ENCODE measurements around the gene PRAF2. TPM values are rescaled to one million over a fixed set of nuclear protein-coding genes. Genes with fewer than 3 reads are reported as not detected.

The PRAF2 gene, protein sequence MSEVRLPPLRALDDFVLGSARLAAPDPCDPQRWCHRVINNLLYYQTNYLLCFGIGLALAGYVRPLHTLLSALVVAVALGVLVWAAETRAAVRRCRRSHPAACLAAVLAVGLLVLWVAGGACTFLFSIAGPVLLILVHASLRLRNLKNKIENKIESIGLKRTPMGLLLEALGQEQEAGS
- 19.8 TPM for polyA plus RNA-seq (ENCODE audit: insufficient read length)

DNA sequence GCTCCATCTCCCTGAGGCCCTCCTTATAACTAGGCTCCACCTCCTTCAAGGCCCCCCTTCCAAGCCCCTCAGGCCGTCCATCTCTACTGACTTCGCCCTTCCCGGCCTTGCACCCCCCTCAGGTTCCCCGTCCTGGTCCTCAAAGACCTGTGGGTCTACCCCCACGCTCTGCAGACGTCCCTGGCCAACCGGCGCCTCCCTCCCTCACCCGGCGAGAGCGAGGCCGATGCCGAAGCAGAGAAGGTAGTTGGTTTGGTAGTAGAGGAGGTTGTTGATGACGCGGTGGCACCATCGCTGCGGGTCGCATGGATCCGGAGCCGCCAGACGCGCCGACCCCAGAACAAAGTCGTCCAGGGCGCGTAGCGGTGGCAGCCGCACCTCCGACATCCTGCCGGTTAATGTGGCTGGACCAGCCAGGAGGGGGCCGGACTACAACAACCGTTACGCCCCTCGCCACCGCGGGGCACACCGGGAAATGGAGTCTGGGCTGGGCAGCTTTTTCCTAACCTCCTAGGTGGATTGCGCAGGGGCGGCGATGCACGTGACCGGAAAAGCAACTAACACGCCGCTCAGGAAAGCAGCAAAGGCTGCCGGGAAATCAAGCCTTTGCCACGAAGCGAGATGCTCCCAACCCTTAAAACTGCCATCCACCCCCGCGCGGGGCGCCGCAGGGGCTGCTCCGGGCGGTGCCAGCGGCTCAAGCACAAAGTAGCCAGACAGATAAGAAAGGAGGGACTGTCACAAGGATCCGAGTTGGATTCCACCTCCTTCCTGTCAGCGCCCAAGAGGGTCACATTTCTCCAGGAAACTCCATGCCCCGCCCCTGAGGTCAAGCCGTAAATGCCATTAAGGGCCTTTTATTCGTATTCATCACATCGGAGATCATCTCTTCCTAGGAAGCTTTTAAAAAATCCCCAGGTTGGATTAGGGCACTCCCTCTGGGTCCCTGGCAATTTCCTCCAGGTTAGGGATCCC, at the start of gene PRAF2:
TSS of gene PRAF2 (minus strand) at position 402 of the 975 bp plus-strand sequence. CDS start at position 387, 15 bp downstream.
- peak; percentile 66 for DNase-seq (ENCODE audit: low read depth)

DNA sequence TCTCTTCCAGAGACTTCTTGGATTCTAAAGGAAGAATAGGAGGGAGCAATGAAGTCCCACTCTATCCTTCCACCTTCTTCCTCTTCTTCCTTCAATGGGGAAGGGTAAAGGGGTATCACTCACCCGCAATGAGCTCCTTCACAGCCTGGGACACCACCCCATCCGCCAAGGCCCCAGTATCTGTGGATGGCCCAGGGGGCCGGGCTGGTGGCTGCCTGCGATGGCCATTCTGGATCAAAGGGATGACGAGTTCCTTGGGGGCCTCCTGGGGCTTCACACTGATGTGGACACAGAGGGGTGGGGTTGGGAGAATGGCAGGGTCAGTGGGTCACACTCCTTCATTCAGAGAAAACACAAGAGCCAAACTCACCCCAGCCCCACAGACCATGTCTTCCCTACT, 48.7 kb upstream of the PRAF2 start:
- no peak for DNase-seq (ENCODE audit: low read depth)

DNA sequence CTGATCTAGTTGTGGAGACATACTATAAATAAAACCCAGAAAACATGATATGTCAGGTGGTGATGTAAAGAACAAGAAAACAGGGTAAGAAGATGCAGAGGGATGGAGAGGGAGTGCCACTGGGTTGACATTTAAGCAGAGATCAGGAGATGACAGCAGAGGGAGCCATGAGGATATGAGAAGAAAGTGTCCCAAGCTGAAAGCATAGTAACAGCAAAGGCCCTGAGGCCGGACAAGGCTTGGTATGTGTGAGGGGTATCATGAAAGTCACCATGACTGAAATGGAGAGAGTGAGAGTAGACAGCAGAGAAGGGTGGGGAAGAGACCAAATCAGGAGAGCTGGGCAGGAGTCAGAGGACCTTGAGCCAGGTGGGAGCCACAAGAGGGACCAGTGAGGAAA, 46.3 kb upstream of the PRAF2 start:
- DNase-seq (ENCODE audit: low read depth): no peak

DNA sequence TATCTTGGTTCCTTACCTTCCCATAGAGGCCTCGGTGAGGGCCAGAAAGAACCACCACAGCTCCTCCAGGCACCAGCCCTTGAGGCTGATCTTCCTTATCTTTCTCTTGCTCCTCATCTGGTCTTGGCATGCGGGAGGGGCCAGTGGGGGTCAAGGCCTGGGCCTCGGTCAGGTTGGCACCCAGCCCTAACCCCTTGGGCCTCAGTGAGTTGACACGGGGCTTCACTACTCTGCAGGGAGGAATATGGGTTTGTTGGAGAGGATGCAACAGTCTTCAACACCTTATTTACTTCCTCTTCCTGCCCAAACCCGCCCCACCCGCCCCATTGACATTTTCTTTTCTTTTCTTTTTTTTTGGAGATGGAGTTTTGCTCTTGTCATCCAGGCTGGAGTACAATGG, 43.8 kb upstream of the PRAF2 start:
- DNase-seq (ENCODE audit: low read depth): no peak

DNA sequence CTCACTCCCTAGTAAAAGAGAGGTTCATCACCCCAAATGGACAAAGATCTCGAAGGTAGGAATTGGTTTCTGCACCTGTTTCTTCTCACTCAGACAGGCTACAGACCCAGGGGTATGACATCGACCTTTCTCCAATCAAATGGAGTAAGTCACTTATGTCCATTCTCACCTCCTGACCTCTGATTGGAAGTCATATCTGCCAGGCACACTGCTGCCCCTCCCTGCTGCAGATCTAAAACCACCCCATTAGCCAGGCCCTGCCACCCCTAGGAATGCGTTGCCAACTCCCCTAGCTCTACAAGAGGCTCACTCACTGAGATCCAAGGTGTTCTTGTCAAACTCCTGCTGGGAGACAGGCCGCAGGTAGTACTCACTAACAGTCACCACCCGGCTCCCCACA, 42.9 kb upstream of the PRAF2 start:
- DNase-seq (ENCODE audit: low read depth): no peak

DNA sequence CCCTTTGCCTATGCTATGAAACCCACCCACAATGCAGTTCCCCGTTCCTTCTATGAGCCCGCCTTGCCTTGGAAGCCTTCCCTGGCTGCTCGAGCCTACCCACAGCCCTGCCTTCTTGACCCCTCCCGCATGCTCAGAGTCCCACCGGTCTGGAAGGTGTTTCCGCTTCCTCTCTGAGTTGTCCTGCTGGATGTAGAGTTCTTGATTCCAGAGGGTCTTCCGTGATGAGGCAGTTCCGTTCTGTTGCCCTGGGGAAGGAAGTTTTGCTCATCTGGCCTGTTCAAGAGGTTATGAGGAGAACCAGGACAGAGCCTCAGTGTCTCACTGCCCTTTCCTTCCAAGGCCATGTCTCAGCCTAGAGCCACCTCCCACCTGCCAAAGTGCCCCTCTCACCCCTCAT, 42.3 kb upstream of the PRAF2 start:
- DNase-seq (ENCODE audit: low read depth): no peak

DNA sequence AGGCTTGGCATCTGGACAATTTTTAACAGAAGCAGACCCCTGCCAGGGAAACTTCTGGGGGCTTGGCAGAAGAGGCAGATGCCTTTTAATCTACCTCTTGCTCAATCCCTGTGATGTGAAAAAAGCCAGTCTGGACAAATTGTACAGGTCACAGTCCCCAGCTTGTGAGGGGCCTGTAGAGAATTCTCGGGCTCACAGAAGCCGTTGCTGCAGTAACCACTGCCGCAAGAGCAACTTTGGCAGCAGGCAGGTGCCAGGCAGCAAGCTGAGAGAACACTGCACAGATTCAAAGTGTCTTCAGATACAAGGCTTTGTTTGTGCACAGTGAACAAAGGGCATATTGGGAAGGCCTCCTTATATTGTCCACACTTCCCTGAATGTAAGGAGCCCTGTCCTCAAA, 38.0 kb upstream of the PRAF2 start:
- no peak for DNase-seq (ENCODE audit: low read depth)

DNA sequence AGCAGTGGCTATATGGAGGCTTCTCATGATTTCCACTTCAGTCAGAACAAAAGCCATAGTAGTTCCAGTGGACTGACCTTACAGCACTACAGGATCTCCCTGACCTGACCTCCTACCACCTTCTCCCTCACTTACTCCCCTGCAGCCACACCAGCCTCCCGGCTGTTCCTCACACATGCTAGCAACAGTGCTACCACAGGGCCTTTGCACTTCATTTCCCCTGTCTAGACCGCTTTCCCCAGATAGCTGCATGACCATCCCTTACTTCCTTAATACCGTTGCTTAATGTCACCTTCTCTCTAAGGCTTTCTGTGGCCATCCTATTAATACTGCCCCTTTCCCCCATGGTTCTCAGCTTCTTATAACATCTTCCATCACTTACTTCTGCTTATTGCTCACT, 36.6 kb upstream of the PRAF2 start:
- DNase-seq (ENCODE audit: low read depth): no peak

DNA sequence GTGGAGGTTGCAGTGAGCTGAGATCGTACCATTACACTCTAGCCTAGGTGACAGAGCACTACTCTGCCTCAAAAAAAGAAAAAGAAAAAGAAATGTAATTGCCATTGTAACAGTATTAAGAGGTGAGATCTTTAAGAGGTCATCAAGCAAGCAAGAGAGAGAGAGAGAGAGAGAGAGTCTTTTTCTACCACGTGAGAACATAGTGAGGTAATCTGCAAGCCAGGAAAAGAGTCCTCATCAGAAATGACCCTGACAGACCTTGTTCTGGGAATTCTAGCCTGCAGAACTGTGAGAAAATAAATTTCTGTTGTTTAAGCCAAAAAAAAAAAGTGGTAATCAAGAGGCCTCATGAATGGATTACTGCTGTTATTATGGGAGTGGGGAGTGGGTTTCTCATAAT, 34.8 kb upstream of the PRAF2 start:
- no peak for DNase-seq (ENCODE audit: low read depth)

DNA sequence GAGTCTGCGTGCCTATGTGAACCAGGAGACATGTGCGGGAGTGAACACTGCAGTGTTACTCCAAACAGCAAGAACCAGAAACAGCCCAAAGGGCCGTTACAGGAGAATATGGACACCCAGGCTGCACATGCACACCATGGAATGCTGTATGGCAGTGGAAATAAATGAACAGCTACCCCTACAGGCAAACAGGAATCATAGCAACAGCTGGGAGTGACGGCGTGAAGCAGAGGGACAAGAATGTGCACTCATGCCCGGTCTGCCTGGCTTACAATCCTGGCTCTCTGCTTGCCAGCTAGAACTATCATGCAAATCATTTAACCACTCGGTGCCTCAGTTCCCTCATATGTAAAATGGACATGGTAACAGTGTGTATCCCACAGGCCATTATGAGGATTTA, 33.1 kb upstream of the PRAF2 start:
- DNase-seq (ENCODE audit: low read depth): no peak

DNA sequence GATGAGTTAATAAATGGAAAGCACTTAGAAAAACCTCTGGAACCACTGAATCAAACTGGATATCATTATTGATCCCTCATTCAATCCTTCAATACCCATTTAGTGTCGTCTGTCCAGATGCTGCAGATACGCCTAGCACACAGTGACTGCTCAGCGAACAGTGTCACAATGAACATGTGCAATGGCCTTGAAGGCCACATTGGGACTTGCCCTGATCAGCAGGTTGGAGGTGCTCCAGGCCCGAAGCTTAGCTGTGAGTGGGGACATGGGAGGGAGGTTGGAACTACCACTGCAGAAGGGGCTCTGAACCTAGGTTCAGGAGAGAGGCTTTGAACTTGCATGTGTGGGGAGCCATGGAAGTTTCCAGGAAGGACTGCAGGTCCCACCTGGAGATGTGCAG, 32.5 kb upstream of the PRAF2 start:
- no peak for DNase-seq (ENCODE audit: low read depth)

DNA sequence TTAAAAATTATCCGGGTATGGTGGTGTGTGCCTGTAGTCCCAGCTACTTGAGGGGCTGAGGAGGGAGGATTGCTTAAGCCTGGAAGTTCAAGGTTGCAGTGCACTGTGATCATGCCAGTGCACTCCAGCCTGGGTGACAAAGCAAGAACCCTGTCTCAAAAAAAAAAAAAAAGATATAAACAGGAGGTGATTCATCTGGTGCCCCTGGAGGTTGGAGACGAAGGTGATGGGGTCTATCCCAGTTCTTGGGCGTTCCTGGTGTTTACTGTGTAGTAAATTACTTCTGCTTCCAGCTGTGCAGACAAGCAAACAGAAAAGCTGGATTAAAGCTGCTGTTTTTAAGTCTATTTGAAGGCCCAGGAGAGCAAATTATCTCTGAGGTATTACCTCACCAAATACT, 29.8 kb upstream of the PRAF2 start:
- no peak for DNase-seq (ENCODE audit: low read depth)

DNA sequence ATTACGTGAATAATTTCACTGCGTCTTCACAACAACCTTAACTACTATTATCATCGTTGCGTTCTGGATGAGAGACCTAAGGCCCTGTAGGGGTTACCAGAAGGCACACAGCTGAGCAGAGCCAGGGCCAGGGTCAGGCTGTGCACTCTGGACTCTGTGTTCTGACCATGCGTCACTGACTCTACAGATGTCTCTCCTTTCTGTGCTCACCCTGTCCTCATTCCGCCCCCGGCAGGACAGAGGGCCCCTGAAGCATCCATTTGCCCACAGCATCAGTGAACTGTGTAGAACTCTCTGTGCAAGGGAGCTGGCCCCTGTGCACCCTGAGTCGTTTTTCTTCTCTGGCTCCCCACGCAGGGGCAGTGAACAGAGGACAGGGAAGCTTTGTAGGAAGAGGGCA, 28.4 kb upstream of the PRAF2 start:
- DNase-seq (ENCODE audit: low read depth): no peak

DNA sequence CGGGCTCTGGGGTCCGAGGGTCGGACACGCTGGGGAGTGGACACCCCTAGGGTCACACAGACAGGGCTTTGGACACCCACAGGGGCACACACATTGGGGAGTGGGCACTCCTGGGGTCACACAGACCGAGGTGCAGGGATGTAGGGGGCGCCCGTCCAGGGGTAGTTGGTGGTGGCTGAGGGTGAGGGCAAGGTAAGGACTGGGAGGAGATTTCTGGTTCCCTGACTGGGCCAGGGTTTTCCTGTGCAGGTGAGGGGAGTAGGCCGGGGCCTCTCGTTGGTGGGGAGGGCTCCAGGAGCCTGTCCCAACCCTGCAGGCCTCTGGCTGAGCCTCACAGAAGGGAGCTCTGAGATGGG, 27.8 kb upstream of the PRAF2 start:
- no peak for DNase-seq (ENCODE audit: low read depth)

DNA sequence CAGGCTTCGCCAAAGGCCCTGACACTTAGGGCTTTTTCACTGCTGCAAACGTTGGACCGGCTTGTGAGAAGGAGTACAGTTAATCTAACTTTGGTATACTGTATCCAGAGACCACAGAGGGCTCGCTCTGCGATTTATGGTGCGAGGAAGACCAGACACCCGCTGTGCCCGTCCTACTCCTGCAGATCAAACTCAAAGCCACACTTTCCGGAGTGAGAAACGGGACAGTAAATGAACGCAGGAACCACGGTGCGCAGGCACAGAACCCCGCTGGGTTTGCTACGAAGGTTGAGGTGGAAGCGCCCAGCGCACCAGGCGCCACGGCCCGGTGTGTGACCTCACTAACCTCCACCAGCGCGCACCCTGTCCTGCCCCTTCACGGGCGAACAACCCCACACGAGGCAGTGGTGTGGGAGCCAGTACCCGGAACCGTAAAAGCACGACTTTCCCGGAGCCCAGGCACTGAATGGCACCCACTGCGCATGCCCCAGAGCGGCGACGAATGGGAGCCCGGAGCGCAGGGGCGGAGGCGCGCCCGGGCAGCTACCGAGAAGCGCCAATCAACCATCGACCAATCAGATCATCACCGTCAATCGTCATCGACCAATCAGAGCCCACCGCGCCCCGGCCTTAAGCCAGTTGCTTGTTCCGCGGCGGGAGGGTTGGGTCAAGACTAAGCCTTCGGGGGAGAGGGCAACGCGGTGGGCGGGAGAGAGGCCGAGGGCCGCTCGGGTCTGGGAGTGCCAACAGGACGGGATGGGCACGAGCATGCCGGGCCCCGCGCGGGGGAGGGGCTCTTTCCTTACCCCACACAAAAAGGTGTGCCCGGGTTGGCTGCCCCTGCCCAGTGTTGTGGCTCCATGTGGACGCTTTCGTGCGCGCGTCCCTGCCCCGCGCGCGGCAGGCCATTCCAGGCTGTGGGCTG, 27.2 kb upstream of the PRAF2 start:
- peak; percentile 68 for DNase-seq (ENCODE audit: low read depth)

DNA sequence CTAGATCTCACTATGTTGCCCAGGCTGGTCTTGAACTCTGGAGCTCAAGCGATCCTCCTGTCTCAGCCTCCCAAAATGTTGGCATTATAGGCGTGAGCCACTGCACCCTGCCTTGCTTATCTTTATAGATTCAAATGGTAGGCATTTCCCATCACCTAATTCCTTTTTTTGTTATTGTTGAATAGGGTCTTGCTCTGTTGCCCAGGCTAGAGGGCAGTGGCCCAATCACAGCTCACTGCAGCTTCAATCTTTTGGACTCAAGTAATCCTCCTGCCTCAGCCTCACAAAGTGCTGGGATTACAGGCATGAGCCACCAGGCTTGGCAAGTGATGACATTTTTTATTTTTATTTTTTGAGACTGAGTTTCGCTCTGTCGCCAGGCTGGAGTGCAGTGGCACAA, 22.6 kb upstream of the PRAF2 start:
- no peak for DNase-seq (ENCODE audit: low read depth)

DNA sequence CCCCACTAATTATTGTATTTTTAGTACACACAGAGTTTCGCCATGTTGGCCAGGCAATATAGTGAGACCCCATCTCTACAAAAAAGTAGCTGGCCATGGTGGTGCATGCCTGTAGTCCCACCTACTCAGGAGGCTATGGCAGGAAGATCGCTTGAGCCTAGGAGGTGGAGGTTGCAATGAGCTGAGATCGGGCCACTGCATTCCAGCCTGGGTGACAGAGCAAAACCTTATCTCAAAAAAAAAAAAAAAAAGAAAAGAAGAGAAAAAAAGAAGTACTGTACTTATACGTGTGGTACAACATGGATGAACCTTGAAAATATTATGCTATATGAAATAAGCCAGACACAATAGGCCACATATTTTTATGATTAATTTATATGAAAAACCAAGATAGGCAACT, 15.8 kb upstream of the PRAF2 start:
- no peak for DNase-seq (ENCODE audit: low read depth)

DNA sequence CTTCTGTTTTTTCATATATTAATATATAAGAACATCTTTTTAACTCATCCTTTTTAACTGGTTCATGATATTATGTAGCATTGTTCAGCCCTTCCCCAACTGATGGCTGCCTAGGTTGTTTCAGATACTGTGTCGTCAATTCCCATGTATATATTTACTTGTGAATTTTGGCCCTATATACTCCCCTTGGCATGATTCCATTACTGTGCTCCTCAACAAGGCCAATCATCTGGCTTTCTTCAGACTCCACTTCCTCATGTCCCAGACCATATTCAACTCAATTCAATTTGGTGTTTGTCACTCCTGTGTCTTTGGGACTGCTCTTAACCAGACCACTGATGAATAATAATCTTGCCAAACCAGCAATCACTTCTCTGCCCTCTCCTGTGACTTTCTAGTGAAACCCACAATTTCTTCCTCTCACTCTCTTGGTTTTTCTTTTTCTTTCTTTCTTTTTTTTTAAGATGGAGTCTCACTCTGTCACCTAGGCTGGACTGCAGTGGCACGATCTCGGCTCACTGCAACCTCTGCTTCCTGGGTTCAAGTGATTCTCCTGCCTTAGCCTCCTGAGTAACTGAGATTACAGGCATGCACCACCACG, 8.6 kb upstream of the PRAF2 start:
- no peak for DNase-seq (ENCODE audit: low read depth)

DNA sequence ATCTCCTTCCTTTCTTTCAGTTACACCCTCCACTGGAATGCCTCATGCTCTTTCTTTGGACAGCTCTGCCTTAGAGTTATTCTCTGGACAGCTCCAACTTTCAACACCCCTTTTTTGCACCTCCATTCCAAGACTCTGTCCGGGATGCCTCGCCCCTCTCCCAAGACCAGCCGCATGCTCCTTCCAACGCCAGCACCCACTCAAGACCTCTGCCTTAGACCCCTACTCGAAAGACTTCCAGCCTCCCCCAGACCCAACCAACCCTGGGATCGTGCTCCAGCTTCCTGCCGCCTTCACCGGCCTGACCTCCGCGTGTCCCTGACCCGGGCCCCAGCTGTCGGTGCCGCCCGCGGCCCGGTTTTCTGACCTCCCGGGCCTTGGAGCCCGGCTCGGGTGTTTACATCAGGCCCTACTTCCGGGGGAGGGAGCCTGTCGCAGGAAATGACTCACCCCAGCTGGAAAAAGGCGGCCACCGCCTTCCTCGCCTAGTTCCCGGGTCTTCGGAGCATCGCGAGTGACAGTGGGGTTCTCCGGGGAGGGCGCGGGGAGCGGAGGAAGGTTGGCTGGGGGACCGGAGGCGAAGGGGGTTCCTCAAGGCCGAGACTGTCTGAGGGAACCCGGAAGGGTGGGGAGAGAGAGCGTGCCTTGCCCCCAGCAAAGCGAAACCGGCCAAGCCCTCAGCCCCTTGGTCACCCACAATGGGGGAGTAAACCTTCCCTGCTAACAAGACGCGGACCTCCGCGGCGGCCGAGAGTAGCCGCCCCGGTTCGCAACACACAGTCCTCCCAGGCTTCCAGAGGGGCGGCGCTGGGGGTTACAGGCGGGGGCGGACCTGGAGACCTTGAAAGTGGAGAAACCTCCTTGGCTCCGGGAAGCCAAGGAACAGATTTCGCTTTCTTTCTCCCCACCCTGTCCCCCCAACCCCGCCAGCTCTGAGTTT, 6.0 kb upstream of the PRAF2 start, which contains the start of gene WDR45:
TSS of gene WDR45 (minus strand) at position 399 of the 940 bp plus-strand sequence. CDS start 1,792 bp downstream, outside the sequence.
- peak; percentile 40 for DNase-seq (ENCODE audit: low read depth)

DNA sequence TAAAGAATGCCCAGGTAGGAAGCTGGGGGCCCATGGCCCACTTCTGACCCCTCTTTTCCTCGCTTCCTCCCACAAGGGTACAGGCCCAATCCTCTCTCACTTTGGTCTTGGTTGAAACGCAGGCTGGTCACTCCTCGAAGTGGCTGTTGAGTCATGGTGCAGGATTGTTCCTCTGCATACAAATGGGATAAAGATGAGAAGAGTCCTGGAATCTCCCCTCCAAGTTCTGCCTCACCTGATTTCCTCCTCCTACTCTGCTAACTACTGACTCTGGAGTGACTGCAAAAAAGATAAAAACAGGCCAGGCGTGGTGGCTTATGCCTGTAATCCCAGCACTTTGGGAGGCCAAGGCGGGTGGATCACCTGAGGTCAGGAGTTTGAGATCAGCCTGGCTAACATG, 4.1 kb upstream of the PRAF2 start:
- no peak for DNase-seq (ENCODE audit: low read depth)

DNA sequence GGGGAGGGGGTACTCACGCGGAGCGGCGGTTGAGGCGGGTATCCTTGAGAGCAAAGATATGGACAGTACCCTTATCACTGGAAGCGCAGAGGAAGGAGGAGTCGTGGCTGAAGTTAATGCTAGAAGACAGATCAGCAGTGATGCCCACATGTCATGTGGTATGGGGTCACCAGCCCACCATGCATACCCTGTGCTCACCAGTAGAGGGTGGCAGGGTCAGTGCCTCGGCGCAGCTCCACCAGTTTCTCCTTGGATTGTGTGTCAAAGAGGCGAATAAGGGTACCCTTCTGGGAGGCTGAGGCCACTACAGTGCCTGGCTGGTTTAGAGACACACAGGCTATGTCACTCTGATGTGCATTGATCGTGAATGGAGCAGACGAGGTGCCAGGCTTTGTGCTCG, 1.5 kb upstream of the PRAF2 start:
- DNase-seq (ENCODE audit: low read depth): no peak

Measured in forelimb muscle (tissue), 1 donor.